Nucleus accumbens (tissue), 56 donors: ENCODE data around the gene FRRS1L.
A peak's percentile ranks its signal among the peaks of the same experiment; 100 is the strongest.

ENCODE experiments used
- DNase-seq, 56 donors: peaks; one replicate each; lab custom pipeline; 2025; lab: John Stamatoyannopoulos, UW

The FRRS1L gene

DNA sequence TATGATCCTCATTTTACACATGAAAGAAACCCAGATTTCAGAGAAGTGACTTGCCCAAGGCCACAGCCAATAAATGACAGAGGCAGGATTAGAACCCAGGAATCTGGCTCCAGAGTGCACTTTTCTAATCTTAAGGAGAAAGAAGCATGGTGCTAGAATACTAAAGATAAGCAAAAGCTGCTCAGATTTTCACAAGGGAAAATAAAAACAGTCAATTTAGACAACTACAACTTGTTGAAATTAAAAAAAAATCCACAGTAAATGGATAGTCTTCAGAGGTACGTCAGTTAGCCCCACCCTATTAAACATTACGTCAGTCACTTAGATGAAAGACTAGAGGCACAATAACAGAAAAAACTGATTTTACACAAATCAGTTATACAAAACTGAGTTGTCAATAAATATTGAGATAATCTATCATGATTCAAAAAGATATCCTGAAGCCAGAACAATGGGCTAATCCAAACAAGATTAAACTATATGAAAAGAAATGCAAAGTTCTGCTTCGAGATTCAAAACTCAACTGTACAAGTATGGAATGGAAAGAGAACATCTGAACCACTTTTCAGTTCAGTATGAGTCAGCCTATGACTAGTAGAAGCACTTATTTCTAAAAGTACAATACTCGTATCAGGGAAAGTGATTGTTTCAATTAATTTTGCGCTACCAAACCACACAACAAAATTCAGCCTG is 56.6 kb downstream of the FRRS1L start:
- DNase-seq: no peak

DNA sequence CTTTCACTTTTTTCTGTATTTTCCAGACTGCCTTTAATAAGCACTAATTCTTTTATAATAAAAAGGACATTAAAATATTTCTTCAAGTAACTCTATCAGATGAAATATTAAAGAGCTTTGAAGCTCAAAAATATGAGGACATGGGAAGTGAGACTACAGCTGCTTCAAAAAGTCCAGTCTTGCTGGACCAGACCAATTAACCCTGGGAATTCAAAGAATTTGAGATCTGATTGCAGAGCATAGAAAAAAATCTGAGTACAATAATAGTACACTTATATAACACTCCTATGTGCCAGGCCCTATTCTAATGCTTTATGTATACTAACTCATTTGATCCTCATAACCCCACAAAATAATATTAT is 57.1 kb downstream of the FRRS1L start:
- DNase-seq: no peak

DNA sequence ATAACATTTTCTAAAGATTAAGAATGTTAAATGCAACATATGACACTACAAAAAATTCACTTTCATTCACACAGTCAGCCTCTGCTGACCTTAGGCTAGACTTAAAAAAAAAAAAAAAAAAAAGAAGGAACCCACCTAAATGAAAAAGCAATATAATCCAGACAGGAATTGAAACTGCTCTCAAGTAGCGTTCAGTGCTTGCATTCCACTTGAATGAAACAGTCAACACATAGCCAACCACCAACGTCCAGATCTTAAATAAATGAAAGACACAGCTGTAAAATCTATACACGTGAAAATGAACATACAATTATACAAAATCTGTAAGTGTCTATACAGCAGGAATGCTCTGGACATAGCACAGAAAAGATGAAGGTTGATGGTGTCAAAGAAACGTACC is 58.7 kb downstream of the FRRS1L start:
- no peak for DNase-seq

DNA sequence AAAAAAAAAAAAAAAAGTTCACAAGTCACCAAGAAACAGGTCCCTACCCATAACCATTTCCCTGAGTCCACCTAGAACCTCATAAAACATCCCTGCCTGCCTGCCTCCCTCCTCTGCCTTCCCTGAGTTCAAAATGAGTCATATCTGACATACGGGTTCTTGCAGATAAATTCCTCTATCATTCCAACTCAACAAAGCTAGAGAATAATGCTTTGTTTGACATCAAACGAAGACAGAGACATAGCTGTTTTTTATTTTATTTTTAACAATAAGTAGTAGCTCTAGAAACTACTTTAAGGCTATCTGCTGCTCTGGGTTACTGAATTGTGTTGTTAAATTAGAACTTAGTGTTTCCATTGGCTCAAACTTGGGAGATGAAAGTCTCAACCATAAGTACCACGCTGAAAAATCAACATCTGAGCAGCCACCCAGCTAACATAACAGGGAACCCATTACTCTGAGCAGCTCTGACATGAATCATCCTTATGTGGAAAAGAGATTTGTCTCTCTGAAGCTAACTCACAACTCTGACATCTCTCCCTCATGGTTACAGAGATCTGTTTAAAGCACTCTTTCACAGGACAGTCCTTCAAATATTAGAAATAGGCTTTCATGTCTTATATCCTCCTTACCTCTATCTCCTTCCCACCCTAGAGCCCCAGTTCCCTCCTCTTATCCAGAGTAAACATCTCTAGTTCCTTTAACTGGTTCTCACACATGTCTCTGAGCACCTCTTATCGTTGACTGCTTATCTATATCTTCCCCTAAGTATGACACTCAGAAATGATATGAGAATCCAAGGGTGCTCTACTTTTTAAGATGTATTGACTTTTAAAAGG is 59.4 kb downstream of the FRRS1L start:
- no peak for DNase-seq

DNA sequence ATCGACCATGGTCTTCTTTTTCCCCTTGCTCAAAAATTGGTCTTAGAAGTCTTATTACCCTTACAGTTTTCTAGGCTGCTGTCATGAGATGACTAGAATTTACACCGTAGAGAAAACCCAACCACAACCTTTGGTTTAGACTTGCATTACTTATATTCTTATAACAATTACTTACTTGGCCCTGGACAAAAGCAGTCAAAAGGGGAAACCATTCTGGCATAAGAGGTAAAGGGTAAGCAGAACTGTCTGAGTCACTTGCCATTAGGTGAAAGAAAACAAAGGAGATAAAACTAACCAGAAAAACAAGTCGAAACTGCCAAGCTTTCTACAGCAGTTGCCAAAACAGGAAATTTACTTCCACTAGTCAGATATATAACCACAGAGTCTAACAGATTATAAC is 65.2 kb downstream of the FRRS1L start:
- no peak for DNase-seq

DNA sequence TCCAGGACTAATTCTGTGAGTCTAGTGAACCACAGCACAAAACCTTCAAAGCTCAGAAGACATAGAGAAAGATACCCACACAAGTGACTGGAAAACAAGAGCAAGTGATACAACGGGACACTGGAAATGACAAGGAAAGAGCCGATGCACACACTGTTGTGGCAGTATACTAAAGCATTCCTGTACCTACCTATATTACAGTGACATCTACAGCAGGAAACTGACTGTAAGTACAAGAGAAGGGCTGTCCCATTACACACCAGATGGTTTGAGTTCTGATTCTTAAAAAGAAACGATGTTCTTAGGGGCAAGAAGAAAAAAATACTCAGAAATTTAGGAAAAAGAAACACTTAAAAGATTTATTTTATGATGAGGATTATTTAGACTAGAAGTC is 65.8 kb downstream of the FRRS1L start:
- no peak for DNase-seq

DNA sequence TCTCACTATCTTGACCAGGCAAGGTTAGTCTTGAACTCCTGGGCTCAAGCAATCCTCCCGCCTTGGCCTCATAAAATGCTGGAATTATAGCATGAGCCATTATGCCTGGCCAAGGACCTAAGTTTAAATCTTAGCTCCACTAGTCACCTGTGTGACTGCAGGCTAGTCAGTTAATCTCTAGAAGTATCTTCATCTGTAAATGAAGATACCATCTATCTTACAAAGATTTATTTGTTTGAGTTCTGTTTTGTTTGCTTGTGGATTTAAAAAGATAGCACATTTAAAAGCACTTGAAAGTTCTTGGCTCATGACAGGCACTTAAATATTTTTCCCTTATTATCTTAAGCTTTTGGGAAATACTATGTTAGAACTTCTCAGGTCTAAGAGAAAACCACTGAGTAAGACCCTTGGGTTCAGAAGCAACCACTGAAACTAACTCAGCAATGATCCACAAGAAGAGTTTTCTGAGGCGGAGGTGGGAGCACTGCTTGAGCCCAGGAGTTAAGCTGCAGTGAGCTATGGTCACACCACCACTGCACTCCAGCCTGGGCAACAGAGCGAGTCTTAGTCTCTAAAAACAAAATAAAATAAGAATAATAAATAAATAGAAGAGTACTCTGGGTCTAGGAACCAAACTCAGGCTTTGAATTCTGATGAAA is 66.4 kb downstream of the FRRS1L start:
- DNase-seq: no peak

DNA sequence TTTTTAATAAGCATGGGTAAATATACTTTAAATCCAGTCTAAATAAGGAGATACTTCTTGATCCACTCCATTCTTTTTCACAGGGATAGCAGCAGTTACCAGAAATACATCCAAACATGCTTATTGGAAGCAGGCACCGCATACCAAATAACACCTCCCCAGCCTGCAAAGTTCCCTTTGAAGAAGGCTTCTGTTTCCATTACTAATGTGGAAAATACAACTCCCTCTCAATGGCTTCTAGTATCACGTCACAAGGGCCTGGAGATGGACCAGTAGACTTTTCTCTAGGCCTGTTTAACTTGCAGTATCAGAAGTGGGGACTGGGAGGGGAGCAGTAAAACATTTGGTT is 68.1 kb downstream of the FRRS1L start:
- no peak for DNase-seq

DNA sequence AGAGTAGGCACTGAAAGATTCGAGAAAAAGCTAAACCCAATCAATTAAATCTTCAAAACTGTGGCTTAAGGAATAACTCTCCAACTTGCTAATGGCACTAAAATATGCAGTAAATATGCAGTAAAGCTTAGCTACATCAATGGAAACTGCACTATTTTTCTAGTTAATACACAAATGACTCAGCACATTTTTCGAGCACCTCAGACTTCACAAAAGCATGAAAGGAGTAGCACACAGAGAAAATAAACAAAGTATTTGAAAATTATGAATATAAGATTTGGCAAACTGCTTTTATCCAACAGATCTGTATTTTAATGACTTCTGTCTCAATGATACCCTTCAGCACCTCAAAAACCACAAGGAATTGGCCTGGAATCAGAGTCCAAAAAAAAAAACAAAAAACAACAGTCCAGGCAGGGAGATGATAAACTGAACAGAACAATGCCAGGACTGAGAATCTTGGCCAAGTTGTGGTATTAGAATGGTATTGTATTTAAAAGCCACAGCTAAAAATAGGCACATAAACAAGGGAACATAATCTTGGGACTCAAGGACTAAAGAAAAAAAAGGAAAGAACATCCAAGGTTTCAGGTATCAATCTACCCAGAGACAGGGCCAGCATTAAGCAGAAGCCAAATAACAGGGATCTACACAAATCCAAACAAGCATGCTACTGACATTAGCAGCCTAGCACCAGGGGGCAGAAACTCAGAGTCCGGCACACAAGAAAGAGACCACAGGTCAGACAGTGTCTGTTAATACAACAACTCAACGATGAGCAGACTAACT is 68.7 kb downstream of the FRRS1L start:
- peak in 15 of 56 donors; percentile 2 to 33 (median 10) for DNase-seq

DNA sequence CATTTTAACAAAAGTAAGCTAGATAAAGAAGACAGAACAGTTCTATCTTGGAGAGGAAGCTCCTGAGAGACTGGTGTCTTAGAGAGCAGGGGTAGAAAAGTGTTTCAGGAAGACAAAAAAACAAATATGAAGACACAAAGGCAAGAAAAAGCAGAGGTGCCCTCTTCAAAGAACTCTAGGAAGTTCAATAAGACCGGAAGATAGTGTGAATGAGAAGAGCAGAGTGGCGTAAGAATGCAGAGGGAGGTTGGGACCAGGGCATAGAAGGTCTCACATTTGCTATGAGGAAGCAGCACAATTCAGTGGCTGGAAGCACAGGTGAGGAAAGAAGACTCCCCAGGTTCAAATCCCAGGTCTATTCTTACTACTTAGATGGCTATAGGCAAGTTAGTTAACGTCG is 69.9 kb downstream of the FRRS1L start:
- no peak for DNase-seq

DNA sequence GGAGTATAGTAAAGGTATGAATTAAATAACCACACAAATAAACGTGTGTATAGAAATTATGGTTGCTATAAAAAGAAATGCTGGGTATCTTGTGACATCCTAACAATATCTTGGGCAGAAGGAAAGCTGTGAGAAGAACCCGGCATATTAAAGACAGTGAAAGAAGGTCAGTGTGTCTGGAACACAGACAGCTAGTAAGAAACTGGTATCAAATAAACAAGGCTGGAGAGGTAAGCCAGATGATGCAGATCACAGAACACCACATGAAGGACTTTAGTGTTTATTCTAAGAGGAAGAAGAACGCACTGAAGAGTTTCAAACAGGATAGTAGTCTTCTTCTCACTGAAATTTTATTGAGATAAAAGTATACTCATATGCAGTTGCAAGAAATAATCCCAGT is 71.7 kb downstream of the FRRS1L start:
- no peak for DNase-seq

DNA sequence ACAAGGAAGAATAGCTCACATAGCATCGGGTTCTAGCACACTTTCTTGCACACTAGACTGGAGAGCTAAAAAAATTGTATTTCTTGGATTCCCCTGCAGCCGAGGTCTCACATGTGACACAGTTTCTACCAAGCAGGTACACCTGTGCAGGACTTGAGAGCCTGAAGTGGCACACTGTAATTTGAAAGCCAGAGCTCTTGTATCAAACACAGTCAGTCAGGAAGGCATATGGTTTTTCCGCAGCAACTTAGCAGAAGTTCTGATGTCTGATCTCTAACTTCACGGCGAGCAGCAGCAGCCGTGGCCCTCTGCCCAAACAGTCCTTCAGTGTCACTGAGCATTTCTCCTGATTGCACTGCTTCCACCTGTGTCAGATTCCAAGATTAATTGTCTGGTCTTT is 72.8 kb downstream of the FRRS1L start:
- DNase-seq: no peak

DNA sequence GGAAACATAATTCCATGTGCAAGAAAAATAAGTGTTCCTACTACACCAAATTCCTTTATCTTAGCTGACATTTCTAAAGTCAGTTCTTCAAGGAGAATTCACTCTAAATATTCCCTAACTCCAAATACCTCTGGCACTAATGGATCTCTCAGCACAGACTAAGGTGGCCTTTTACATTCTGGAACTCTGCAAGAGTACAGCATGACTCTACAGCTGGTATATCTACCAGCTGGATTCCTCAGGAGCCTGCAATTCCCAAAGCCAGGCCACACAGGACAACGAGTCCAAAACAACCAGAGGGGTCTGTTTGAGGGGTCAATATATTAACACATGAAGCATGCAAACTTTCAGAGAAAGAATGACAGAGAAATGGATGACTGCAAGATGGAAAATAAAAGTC is 74.5 kb downstream of the FRRS1L start:
- DNase-seq: no peak

DNA sequence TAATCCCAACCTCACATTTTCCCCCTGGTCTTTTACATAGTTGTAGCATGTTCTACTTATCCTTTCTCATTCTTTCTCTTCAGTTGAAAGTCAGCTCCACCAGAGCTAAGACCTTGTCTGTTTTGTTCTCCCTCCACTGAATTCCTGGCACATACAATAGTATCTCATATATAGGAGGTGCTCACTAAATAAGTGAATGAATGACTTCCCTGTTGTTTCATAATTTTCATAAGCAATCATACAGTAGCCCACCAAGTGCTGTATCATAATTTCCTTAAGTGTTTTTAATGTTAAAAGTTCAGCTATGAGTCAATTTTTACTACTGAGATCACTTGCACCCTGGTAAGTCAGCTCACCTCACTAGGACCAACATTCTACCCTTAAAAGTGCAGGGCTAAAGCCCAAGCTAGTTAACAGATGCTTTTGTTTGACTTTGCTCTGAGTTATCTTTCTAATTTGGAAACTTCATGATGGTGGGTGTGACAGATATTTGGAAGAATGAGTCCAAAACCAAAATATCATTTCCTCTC is 74.9 kb downstream of the FRRS1L start:
- no peak for DNase-seq

DNA sequence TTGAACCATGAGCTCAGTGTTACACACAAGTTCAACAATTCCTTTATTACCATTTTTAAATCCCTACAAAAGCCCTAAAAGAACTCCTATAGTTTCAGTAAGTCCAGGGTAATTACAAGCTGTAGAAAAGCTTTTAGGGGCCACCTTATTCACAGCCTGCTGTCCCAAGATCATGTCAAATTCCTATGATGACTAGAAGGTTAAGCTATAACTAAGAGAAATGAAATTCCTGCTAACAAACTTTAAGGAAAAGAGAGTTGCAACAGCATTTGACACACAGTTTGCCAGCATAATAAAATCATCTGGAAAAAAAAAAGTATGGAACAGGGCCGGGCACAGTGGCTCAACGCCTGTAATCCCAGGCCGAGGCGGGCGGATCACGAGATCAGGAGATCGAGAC is 78.8 kb downstream of the FRRS1L start:
- DNase-seq: no peak

DNA sequence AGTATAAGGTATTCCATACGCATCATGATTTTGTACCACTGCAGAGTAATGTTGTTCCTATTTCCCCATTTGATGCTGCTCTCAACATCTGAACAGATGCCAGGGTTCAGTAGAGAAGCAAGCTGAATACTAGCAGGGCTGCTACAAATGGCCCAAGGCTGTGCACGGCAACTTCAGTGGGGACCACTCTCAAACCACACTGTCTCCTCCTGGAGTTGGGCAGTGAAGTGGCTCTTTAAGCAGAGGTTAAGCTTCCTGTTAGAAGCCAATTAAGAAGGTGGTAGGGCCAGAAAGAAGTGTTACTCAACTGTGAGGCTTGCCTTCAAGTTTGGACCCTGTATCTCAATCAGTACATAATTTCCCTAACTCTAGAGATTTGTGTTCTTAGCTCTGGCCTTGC is 79.3 kb downstream of the FRRS1L start:
- DNase-seq: no peak

DNA sequence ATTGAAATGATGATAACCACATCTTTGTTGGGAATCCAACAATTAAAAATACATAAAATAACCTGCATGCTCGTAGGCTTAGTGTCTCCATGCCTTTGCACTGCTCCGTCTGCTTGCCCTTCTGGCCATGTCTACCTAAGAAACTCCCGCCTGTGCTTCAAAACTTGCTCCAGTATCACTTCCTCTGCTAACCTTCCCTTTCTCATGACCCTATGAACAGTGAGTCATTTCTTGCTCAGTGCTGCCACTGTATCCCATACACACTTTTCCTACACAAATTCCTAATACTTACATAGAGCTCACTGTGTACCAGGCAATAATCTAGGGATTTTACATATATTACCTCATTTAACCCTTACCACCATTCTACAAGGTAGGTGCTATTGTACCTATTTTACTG is 80.8 kb downstream of the FRRS1L start:
- no peak for DNase-seq

DNA sequence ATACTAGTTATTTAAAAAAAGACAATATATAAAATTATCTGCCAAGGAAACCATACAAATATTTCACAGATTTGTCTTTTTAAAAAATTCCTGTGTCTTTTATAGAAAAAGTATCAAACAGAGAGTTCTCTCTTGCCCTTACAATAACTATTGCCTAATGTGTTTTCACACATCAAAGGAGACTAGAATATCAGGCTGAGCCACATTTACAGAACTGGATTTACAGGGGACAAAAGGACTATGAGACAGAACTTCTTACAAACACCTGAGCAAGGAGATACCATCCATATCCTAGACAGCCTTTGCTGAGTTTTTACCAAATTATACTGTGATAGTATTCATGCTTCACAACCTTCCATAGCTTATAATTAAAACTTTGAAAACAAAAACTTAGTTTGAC is 81.5 kb downstream of the FRRS1L start:
- no peak for DNase-seq

DNA sequence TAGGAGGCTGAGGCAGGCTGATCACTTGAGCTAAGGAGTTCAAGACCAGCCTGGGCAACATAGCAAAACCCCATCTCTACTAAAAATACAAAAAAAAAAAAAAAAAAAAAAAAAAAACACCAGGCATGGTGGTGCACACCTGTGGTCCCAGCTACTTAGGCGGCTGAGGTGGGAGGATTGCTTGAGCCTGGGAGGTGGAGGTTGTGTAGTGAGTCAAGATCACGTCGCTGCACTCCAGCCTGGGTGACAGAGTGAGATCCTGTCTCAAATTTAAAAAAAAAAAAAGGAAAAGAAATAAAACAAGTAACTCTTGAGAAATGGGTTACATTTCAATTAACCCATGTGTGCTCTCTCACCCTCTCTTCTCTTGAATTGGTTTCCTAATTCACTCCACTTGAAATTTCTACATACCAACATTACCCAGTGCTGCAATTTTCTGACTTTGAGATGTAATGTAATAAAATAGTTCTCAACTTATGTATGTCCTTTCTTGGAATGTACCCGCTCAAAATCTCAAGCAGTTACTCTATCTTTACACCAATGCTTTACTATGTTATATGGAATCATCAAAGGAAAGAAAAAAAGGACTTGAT is 83.1 kb downstream of the FRRS1L start:
- no peak for DNase-seq

DNA sequence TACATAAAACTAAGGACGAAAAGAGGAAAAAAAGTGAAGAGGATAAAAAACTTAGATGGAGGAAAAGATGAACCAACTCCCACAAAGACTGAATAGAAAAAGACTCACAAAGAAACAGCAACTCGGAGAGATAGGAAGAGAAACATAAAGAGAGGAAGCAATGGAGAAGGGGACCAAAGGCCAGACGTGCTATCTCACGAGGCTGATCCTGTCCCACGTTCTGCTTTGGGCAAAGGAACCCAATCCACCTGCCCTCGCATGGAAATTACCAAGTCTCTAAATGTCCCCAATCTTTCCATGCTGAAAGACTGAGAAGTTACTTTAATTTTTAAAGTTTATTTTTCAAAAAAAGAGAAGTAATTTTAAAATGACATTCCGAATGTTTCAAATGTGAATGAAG is 83.9 kb downstream of the FRRS1L start:
- no peak for DNase-seq
